ENCODE data around the gene HOMER3. TPM values are rescaled to one million over a fixed set of nuclear protein-coding genes. Genes with fewer than 3 reads are reported as not detected.

Gene HOMER3
- total and polyA plus RNA-seq, 9 of the 15 experiments (the other 6 are each of a cell fraction or from before 2014, with no cell fraction given): 1.3 to 5.1 (median 3.7) TPM; not detected in 2

DNA sequence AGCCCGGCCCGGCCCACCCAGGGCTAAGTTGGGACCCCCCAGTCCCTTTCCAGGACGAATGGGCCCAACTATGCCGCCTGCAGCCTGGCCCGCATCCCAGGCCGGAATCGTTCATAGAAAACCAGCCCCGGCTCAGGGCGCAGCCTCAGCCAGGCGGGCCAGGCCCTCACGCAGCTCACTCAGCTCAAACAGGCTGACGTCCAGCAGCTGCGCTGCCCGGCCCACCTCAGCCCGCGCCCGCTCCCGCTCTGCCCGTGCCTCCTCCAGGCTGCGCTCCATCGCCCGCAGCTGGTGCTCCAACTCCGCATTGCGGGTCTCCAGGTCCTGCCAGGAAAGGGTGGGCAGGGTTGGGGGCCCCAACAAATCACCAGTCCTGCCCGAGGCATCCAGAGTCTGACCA lies 11.7 kb downstream of the HOMER3 start:
- peaks cover 30% of the 10 kb centered on the region; the same call in 2 of the 3 replicates for H3K36me3 ChIP-seq (ENCODE audit: control insufficient read depth, insufficient read depth, low read length)
- H3K27me3 ChIP-seq (ENCODE audit: control insufficient read depth in 2 of 2, insufficient read depth in 2 of 2, low read length in 2 of 2): no peaks in the 10 kb centered on the region
- DNase-seq (ENCODE audit: extremely low read depth in 1 of 4, low spot score in 3 of 4): no peak
- no peak for TF ChIP-seq JUN (IDR thresholded peaks at IDR 0.05; ENCODE audit: borderline replicate concordance, low read depth, low read length)
- TF ChIP-seq JUN (CRISPR knock-in tag; IDR thresholded peaks at IDR 0.05; ENCODE audit: borderline replicate concordance): no peak
- peak; percentile 72 for TF ChIP-seq POLR2G (IDR thresholded peaks at IDR 0.05; ENCODE audit: low read depth, low read length)
- peak; percentile 14; the same call in 1 of the 2 replicates for TF ChIP-seq POLR2A (conservative IDR thresholded peaks at IDR 0.05)
- H3K27ac ChIP-seq (ENCODE audit: extremely low read depth, low read depth, low read length): no peak overlapping the region
- 0 out of 2 replicates have a peak, but pooled peaks cover 3% of the 10 kb centered on the region for H4K20me1 ChIP-seq (replicated peaks; ENCODE audit: control insufficient read depth, insufficient read depth, low read length)
- intact Hi-C loops (cut with micrococcal nuclease): no loop called here
- H3K9me3 ChIP-seq (replicated peaks; ENCODE audit: control insufficient read depth, insufficient read depth, low read depth, low read length): no peaks in the 10 kb centered on the region
- H2AFZ ChIP-seq (ENCODE audit: low read depth, low read length): no peak overlapping the region
- no peak for FAIRE-seq
- ChIA-PET POLR2A (interaction anchor here (0.6 to 4.6 kb wide), 7 partner anchors 10 to 47 kb away, joined by 3 to 34 read pairs (median 3); partner anchors contain the start of genes COPE and DDX49), CTCF (ENCODE audit: low intra/inter-chr PET ratio) (no interaction called here)
- H3K4me3 ChIP-seq: no peak overlapping the region
- WGBS (ENCODE audit: insufficient coverage, low coverage, missing lambda C conversion rate): 87% methylated on average over 18 of the region's 25 CpGs
- no TSS peak for BruUV-seq (replicated peaks)
- H3K9me1 ChIP-seq (ENCODE audit: control insufficient read depth, insufficient read depth, low read length): peaks cover 2% of the 10 kb centered on the region
- in situ Hi-C loops (cut with MboI): no loop called here
- H3K79me2 ChIP-seq (ENCODE audit: control insufficient read depth, insufficient read depth, low read length): no peaks in the 10 kb centered on the region
- peaks cover 5 to 28% of the 10 kb centered on the region in 2 experiments; a peak in 4 of 5 replicates for H3K4me1 ChIP-seq (replicated peaks in 1 of 2; ENCODE audit: control insufficient read depth in 2 of 2, insufficient read depth in 2 of 2, low read length in 2 of 2)
- no peak overlapping the region for H3K9ac ChIP-seq (ENCODE audit: insufficient read depth in 1 of 2, low read depth in 2 of 2, low read length in 2 of 2)
- no peak for ATAC-seq
- no peak overlapping the region for H3K4me2 ChIP-seq (ENCODE audit: insufficient read depth, low read length)

DNA sequence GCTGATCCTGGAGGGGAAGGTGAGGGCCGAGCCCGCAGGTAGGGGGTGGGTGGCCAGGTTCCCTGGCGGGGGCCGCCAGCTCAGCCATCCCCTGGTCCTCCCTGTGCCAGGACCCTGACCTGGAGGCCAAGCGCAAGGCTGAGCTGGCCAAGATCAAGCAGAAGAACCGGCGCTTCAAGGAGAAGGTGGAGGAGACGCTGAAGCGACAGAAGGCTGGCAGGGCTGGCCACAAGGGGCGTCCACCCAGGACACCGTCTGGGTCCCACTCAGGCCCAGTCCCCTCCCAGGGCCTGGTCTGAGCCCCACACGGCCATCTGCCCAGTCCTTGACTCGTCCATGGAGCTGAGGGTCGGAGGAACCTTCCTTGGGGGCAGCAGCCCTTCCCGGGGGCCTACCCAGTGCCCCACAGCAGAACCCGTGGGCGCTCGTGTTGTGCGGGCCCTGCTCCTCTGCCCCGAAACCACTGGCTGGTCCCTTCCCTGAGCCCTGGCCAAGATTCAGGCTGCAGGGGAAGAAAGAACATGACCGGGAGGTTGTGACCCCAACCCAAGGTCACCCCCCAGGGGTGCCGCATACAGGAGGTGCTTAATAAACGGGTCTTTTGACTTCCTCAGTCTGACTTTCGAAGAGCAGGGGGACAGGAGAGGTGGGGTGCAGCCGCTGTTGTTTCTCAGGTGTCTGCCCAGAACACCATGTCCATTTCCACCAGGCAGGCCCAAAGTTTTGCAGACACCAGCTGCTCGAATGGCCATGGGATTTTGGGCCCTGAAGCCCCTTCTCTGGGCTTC lies 12.8 kb downstream of the HOMER3 start:
- Histone ChIP-seq H3K79me2 (ENCODE audit: control insufficient read depth, insufficient read depth, low read length) (no peaks in the 10 kb centered on the region), H3K4me2 (ENCODE audit: insufficient read depth, low read length) (no peak overlapping the region), H4K20me1 (replicated peaks; ENCODE audit: control insufficient read depth, insufficient read depth, low read length) (0 out of 2 replicates have a peak, but pooled peaks cover 3% of the 10 kb centered on the region), H3K9me1 (ENCODE audit: control insufficient read depth, insufficient read depth, low read length) (peaks cover 2% of the 10 kb centered on the region), H3K9me3 (replicated peaks; ENCODE audit: control insufficient read depth, insufficient read depth, low read depth, low read length) (no peaks in the 10 kb centered on the region), H3K4me1 (replicated peaks in 1 of 2; ENCODE audit: control insufficient read depth in 2 of 2, insufficient read depth in 2 of 2, low read length in 2 of 2) (peaks cover 4 to 25% of the 10 kb centered on the region in 2 experiments; a peak in 4 of 5 replicates), H2AFZ (ENCODE audit: low read depth, low read length) (no peak overlapping the region), H3K27ac (ENCODE audit: extremely low read depth, low read depth, low read length) (no peak overlapping the region), H3K36me3 (ENCODE audit: control insufficient read depth, insufficient read depth, low read length) (peaks cover 40% of the 10 kb centered on the region; the same call in 2 of the 3 replicates), H3K27me3 (ENCODE audit: control insufficient read depth in 2 of 2, insufficient read depth in 2 of 2, low read length in 2 of 2) (no peaks in the 10 kb centered on the region), H3K9ac (ENCODE audit: insufficient read depth in 1 of 2, low read depth in 2 of 2, low read length in 2 of 2) (no peak overlapping the region), H3K4me3 (no peak overlapping the region)
- WGBS (ENCODE audit: insufficient coverage, low coverage, missing lambda C conversion rate): 90% methylated on average over 17 of the region's 26 CpGs
- ATAC-seq (no peak), DNase-seq (ENCODE audit: extremely low read depth in 1 of 4, low spot score in 3 of 4) (no peak), FAIRE-seq (no peak)
- TSS peak; percentile 70 for BruUV-seq (replicated peaks)
- ChIA-PET POLR2A (interaction anchor here (0.5 to 4.6 kb wide), 5 partner anchors 9 to 384 kb away, joined by 3 to 34 read pairs (median 3); partner anchors contain the start of genes COPE and DDX49), CTCF (ENCODE audit: low intra/inter-chr PET ratio) (no interaction called here)
- in situ Hi-C loops (cut with MboI): no loop called here
- intact Hi-C loops (cut with micrococcal nuclease): no loop called here
- TF ChIP-seq HOXB6 (CRISPR knock-in tag; IDR thresholded peaks at IDR 0.05; ENCODE audit: borderline replicate concordance): no peak
- peak; percentile 50; the same call in 1 of the 2 replicates for TF ChIP-seq RBFOX2 (IDR thresholded peaks at IDR 0.05; ENCODE audit: low read depth, low read length)
- no peak for TF ChIP-seq SAFB (IDR thresholded peaks at IDR 0.05; ENCODE audit: borderline replicate concordance, low read depth, low read length)
- no peak for TF ChIP-seq NELFE (IDR thresholded peaks at IDR 0.05; ENCODE audit: insufficient read depth, insufficient read length)
- no peak for TF ChIP-seq ZNF695 (CRISPR knock-in tag; IDR thresholded peaks at IDR 0.05)
- no peak for TF ChIP-seq JUN (IDR thresholded peaks at IDR 0.05; ENCODE audit: borderline replicate concordance, low read depth, low read length)
- TF ChIP-seq JUN (CRISPR knock-in tag; IDR thresholded peaks at IDR 0.05; ENCODE audit: borderline replicate concordance): no peak
- TF ChIP-seq PML (IDR thresholded peaks at IDR 0.05; ENCODE audit: low read length): no peak
- TF ChIP-seq ZNF699 (CRISPR knock-in tag; IDR thresholded peaks at IDR 0.05; ENCODE audit: insufficient replicate concordance): no peak
- no peak for TF ChIP-seq ZBTB7A (IDR thresholded peaks at IDR 0.05; ENCODE audit: borderline replicate concordance, control insufficient read depth, low read depth, low read length)
- TF ChIP-seq, protein P1, sequence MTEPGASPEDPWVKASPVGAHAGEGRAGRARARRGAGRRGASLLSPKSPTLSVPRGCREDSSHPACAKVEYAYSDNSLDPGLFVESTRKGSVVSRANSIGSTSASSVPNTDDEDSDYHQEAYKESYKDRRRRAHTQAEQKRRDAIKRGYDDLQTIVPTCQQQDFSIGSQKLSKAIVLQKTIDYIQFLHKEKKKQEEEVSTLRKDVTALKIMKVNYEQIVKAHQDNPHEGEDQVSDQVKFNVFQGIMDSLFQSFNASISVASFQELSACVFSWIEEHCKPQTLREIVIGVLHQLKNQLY (CRISPR knock-in tag; conservative IDR thresholded peaks at IDR 0.05): no peak
- TF ChIP-seq RHOXF2B (CRISPR knock-in tag; conservative IDR thresholded peaks at IDR 0.05): no peak
- TF ChIP-seq POLR2G (IDR thresholded peaks at IDR 0.05; ENCODE audit: low read depth, low read length): peak; percentile 51
